Left lobe of liver (tissue), 2 donors: ENCODE measurements around the gene CSPG5. TPM values are rescaled to one million over a fixed set of nuclear protein-coding genes. Genes with fewer than 3 reads are reported as not detected.

Experiments used
- ATAC-seq: fragments of 200-7000 bp; cut with Tn5 transposase; one replicate; pipeline ENCODE4 v1.9.1; 2020; ENCODE audit warnings: mild to moderate bottlenecking, moderate library complexity
- DNase-seq: peaks from one replicate; pipeline ENCODE4 v3.0.0-alpha.2; 2020; ENCODE audit warnings: low spot score
- total RNA-seq: library from RNA; stranded (reverse); gene quantifications from one replicate; pipeline ENCODE4 v1.2.1, GENCODE V29; 2021
- donor health status: DM: no; HTN: no; CAD: no; lungs with moderate emphysema.
- donor health status: DM: no; HTN: yes; CAD: no.

CSPG5 gene, protein sequence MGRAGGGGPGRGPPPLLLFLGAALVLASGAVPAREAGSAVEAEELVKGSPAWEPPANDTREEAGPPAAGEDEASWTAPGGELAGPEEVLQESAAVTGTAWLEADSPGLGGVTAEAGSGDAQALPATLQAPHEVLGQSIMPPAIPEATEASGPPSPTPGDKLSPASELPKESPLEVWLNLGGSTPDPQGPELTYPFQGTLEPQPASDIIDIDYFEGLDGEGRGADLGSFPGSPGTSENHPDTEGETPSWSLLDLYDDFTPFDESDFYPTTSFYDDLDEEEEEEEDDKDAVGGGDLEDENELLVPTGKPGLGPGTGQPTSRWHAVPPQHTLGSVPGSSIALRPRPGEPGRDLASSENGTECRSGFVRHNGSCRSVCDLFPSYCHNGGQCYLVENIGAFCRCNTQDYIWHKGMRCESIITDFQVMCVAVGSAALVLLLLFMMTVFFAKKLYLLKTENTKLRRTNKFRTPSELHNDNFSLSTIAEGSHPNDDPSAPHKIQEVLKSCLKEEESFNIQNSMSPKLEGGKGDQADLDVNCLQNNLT
- total RNA-seq = 0.48 TPM

DNA sequence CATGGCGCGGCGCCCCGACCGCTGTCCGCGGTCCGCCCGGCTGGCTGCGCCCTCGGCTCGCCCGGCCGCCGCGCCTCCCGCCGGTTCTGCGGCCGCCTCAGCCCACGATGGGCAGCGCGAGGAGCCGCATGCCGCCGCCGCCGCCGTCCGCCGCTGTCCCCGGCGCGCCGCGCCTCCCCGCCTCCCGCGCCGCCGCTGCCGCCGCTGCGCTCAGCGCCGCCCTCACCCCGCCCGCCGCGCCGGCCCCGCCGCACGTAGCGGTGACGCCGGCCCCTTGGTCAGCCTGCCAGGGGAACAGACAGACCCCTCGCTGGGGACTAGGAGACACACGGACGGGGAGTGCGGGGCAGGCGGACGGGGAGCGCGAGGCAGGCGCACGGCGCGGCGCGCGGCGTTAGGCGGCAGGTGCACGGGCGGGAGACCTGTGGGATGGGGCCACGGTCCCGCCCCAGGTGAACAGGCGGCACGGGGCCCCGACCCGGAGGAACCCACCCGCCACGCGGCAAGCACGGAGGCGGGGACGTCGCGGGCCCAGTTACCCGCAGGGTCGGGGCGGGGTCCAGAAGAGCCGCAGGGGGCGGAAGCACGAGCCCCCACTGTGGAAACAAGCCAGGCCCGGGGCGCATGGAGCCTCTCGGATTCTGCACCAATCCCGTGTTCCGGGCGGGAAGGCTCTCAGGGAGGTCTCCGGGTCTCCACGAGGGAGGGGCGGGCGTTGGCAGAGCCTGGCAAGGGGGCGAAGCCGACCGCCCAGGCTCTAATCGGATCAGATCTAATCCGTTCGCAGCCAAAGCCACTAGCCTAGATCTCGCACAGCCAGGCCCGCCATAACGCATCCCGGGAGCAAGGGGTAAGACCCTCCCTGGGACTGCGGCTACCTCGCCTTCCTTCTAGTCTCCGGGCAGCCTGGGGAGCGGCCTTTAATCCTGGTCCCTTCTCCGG lies at the start of gene CSPG5:
TSS of gene CSPG5 (minus strand) at position 175 of the 942 bp plus-strand sequence. CDS start at position 3, 172 bp downstream.
- no peak for DNase-seq
- peak; percentile 61 for ATAC-seq

DNA sequence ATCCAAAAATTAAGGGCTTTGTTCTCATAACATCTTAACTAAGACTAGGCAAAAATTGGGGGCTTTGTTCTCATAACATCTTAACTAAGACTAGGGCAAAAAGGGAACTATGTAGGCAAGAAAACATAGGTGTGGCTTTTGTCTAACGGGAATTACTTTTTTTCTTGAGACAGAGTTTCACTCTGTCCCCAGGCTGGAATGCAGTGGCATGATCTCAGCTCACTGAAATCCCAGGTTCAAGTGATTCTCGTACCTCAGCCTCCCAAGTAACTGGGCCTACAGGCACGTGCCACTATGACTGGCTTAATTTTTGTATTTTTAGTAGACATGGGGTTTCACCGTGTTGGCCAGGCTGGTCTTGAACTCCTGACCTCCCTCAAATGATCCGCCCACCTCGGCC lies 49.8 kb upstream of the CSPG5 start:
- DNase-seq (no peak), ATAC-seq (no peak)

DNA sequence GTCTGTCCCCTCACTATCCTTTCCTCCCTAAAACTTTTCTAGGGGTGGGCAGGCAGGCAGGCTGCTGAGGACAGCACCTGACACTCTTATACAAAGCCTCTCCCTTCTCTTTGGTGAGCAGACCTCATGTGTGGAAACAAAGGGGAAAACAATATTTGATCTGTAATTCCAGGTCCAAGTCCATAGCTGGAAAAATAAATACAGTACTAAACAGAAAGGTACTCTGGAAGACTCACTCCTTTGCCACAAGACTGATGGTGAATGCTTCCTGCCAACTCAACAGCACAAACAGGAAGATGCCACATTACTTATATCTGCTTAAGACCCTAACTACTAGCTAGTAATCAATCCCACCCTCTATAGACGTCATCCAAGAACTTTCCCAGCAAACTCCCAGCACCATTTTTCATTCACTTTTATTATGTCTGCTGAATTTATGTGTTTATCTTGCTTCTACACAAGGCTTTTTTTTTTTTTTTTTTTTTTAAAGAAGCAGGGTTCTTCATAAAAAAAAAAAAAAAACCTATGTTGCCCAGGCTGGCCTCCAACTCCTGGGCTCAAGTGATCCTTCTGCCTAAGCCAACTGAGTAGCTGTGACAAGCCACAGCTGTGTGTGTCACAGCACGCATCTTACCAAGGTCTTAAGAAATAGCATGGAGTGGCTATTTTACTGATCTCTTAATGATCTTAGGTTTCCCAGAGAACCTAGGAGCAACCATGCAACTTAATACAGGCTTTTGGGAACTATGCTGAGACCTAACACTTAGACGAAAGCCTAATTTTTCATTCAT lies 44.2 kb upstream of the CSPG5 start:
- no peak for DNase-seq
- ATAC-seq = no peak

DNA sequence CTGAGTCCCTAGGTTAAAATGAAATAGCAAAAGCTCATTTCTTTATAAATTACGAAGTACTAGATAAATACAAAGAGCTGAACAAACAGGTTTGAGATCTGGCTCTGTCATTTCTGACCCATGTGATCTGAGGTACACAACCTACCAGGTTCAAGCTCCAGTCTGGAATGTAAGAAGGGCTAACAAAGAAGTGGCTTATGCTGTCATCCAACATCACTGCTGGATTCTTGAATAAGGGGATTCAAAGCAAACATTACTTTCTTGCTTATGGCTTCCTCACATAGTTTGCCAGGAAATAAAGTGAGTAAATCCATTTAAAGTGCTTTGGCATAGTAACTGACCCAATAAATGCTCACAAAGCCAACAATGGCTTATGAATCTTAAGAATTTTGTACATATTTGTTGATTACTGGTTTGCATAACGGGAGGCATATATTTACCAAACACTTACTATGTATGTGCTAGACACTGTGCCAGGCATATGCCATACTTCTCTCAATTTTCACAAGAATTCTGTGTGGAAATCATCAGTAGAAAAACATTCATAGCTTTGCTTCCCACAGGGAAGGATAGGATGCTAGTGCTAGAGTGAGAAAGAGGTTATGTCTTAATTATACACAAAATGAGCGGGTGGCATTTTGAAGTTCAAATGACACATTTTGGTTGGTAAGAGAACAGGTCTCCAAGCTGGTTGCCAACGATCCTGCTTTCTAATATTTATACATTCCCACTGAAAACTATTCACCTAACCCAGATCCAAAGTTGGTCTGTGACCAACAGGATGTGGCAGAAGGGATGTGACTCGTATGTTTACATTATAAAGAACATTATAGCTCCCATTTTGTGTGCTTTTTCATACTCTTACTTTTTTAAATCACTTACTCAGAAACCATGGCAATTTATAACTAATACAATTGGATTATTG lies 38.7 kb upstream of the CSPG5 start:
- DNase-seq = no peak
- no peak for ATAC-seq

DNA sequence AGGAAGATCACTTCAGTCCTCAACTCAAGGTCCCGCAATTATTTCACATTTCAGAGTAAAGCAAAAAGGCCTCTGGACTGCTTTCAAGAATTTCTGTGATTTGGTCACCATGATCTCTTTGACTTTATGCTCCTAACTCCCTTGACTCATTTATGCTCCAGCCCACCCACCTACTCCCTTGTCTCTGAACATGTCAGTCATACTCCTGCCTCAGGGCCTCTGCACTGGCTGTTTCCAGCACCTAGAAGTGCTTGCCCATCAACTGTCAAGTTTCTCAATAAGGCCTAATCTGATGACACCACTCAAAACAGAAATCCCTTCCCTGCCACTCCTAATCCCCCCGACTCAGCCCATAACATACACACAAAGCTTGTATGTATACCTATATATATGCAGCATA lies 36.1 kb upstream of the CSPG5 start:
- no peak for DNase-seq
- ATAC-seq = no peak

DNA sequence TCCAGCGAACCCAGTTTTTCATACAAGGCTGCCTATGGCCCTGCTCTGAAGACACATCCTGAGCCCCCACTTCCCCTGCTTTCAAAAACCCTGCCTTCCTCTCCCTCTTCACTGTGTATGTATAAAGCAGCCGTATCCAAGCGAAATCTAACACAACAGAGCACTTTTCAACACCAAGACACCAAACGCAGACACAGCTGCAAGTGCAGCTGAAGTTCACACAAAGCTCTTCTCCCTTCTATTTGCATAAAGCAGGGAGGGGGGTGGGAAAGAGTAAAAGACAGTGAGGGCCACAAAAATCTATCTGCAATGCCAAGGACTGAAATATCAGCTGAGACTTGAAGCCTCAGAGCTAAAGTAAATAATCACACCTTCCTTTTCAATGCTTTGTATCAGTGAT lies 35.1 kb upstream of the CSPG5 start:
- ATAC-seq (no peak), DNase-seq (no peak)

DNA sequence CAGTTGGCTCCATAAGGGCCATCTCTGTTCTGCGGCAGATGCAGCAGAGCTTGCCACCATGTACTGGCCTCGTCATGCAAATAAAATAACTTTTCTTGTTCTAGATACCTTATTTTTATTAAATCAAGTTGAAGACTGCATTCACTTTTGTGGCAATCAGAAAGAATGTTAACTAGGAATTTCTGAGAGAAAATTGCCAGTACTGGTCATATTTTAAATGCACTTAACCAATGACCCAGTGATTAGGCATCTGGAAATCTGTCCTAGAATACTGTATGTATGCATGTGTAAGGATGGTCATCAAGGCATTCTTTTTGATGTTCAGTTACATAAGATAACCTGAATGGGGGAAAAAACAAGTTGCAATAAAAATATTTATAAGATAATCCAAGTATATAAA lies 34.2 kb upstream of the CSPG5 start:
- no peak for ATAC-seq
- DNase-seq = no peak

DNA sequence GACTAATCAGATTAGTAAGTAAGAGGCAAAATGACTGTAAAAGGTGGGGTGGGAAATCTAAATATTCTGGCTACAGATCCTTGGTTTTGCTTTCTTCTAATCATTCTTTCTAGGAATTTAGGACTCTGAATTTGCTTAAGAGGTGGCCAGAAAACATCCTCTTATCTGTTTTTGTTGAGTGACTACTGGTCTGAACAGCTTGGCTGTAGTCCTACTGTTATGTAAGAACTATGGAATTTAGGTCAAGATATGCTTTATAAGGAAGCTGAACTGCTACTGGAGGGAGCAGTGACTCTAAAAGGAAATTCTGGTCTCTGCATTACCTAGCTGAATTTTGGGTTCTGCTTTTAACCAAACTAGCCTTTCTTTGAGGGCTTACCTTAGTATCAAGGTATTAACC lies 33.5 kb upstream of the CSPG5 start:
- ATAC-seq (peak; percentile 65), DNase-seq (no peak)

DNA sequence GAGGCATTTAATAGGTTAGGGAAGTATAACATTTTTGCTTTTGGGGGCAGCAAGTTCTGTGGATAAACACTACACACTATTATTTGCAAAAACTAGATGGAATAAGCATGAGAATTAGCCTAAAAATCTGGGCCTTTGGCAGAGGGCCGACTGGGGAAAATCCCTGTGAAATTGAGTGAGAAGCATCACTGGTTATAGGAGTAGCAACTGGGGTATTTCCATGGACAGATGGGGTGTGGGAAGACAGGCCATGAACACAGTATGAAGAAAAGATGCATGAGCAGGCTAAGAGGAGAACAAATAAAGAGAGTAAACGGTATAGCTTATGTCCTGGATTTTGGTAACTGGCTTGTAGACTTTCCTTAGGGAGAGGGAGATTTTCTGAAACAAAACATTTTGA lies 32.9 kb upstream of the CSPG5 start:
- DNase-seq (no peak), ATAC-seq (no peak)

DNA sequence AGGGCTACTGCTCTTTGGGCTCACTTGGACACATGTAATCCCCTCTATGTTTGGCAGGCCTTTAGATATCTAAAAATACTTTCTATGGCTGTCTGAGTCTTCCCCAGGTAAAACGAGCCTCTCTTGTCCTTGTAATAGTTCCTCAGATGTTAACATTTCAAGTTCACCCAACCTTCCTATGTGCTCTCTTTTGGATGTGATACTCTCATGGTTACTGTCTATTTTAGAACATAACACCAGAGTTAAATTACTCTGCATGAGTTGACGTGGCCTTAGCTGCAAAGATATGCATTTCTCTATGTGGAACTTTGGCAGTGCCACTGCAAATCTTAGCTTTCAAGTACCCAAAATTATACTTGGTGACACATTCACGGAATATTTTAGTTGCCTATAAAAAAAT lies 31.9 kb upstream of the CSPG5 start:
- DNase-seq = no peak
- no peak for ATAC-seq

DNA sequence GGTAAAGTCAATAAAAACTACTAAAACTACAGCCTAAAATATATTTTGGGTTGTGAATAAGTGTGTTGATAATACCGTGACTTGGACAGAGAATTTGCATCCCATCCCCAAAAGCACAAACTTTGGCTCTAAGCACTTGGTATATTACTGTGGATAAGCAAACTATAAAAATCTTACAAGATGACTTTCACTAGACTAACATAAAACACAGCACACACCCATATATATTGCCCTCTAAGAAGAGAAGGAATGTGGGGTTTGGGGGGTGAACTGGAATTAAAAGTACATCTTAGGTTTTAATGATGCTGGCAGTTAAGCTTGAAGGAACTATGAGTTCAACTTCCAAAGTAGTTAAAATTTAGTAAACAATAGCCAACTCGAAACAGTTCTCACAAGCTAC lies 28.7 kb upstream of the CSPG5 start:
- no peak for DNase-seq

DNA sequence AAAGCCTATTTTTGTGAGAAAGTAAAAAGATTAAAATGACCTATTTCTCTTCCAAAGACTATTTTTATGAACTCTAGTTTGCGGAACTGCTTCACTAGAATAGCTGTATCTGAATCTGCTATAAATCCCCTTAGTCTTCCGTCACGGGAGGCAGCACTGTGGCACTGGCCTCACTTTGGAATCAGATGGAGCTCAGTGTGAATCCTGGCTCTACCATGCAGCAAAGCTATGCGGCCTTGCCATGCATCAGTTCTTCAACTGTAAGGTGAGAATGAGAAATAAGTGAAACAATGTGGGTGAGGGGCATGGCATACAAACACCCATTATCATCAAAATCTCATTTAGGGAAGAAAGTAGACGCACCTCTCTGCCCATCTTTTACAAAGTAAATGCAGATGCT lies 27.5 kb upstream of the CSPG5 start:
- ATAC-seq = no peak
- no peak for DNase-seq

More for the DNA sequence above, 28.7 kb upstream of the CSPG5 start:
- no peak for ATAC-seq

DNA sequence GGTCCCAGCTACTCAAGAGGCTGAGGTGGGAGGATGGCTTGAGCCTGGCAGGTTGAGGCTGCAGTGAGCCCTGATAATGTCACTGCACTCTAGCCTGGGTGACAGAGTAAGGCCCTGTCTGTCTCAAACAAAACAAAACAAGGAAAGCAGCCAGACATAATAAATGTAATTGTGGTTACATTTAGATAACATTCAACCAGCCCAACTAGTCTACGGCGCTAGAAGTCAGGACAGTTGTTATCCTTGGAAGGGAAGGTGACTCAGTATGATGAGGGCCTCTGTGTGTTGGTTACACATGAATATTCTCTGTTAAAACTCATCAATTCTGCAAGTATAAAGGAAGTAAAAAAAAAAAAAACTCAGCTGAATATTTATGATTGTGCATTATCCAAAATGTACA lies 27.0 kb upstream of the CSPG5 start:
- DNase-seq (no peak), ATAC-seq (no peak)

DNA sequence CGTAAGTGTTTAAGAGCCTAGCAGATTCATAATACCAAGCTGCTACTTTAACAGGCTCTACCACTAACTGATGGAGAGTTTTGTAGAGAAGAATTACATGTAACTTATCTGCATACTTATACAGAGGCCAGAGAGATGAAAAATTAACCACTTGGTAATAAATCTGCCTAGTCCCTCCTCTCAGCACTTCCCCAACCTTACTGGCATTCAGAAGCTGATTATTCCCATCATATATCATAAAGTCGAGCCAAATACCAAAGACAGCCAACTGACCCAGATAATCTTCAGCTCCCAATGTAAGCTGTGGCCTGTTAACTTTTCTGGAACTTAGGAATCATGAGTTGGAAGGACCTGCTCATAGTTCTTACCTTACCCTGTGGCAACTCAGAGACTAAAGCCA lies 25.5 kb upstream of the CSPG5 start:
- ATAC-seq = no peak

DNA sequence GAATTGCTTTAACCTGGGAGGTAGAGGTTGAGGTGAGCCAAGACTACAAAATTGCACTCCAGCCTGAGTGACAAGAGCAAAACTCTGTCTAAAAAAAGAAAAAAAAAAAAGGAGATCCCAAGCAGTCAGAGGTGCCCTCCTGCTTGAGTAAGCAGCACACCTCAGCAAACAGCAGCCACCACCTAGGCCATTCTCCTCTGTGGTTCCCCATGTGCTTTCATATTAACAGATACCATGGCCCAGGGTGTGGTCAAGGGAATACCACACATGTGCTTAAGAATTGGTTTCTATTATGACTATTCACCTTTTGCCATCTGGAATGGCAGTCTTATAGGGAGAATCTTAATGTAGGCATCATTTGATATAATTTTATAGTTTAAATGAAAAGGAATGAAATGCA lies 24.7 kb upstream of the CSPG5 start:
- no peak for ATAC-seq
- DNase-seq = no peak

More for the DNA sequence above, 25.5 kb upstream of the CSPG5 start:
- no peak for DNase-seq

DNA sequence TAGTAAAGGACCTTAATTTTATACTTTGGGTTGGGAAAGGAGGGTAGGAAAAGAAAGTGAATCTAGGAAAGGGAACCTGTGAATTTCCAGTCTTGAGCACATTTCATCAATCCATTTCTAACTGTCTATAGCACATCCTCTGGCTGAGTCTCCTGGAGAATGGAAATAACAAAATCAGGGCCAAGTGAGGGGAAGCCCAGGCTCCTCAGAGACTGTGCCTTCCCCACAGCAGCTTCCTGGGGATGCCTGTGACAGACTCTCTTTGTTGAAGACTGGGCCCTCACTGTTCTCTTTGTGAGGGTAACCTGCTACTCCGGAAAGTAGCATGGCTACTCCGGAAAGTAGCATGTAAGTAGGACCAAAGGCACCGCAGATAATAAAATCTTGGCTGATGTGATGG lies 22.6 kb upstream of the CSPG5 start:
- ATAC-seq (no peak), DNase-seq (no peak)

DNA sequence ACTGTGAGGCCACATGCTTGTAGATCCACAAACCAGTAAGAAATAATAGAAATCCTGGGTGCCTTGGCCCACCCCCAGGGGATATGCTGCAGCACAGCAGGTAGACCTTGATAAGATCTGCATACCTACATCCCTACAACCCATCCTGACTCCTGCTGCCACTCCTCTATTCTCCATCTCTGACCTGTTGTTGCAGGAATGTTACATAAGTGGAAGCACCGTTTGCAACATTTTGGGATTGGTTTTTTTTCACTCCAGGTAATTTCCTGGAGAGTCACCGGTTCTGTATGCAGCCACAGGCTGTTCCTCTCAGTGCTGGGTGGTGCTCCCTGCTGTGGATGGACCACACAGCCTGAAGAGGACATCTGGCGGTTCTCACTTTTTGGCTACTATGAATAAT lies 16.1 kb upstream of the CSPG5 start:
- ATAC-seq (no peak), DNase-seq (no peak)

DNA sequence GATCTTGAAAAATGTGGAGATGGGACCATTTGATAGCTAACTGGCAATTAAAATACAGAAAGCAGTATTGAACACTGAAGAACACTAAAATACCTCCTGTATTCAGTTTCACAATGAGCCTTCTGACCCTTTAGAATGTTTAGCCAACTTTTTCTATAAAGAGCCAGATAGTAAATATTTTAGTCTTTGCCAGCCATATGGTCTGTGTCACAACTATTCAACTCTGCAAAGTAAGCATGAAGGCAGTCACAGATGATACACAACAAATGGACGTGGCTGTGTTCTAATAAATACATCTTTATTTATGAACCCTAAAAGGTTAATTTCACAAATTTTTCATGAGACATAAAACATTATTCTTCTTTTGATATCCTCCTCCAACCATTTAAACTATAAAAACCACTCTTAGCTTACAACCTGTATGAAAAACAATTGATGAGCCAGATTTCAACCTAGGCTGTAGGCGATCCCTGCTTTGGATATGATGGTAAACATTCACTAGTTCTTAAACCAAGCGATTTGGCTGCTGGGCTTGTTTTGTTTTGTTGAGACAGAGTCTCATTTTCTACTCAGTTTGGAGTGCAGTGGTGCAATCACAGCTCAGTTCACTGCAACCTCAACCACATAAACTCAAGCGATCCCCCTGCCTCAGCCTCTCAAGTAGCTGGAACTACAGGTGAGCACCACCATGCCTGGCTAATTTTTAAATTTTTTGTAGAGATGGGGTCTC lies 13.6 kb upstream of the CSPG5 start:
- DNase-seq (no peak), ATAC-seq (no peak)

DNA sequence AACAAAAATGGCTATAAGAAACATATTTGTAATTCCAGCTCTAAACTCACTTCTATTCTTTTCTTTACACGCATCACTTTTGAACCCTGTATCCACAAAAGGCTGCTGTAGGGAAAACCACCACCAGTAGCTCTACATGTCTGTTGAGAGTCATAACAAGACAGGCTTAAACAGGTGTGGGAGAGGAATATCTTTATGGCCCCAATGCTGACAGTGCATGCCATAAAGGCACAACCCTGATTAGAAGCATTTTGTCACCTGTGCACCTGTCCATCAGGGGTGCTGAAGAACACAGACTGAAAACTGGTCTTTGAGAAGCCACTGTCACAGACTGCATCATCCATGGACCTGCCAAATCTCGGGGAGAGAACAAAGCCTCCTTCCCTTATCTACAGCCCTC lies 11.6 kb upstream of the CSPG5 start:
- ATAC-seq (no peak), DNase-seq (no peak)
